K562 (cell line): Measurements from ENCODE around the gene POLR3GL. TPM values are rescaled to one million over a fixed set of nuclear protein-coding genes. Genes with fewer than 3 reads are reported as not detected.

Experiments used
- ARID2 ChIP-seq: fragments of 450-650 bp; IDR thresholded peaks from 2 replicates; pipeline ENCODE4 v1.6.1; 2017; ENCODE audit warnings: antibody characterized with exemption, mild to moderate bottlenecking
- CBX5 ChIP-seq: IDR thresholded peaks from 2 replicates; pipeline ENCODE4 v1.6.1; 2014; ENCODE audit warnings: low read depth, borderline replicate concordance
- CREBBP ChIP-seq: IDR thresholded peaks from one replicate; pipeline ENCODE4 v1.6.1; 2012; ENCODE audit warnings: low read depth, mild to moderate bottlenecking, control low read depth, inconsistent platforms, low read length
- CSDE1 ChIP-seq, 2 experiments: fragments of 450-650 bp; IDR thresholded peaks; 2 replicates each; pipeline ENCODE4 v1.6.1; 2016; ENCODE audit warnings: mild to moderate bottlenecking in 1 of 2
- DMBX1 ChIP-seq: fragments of 250-450 bp; sonication (Bioruptor Pico); IDR thresholded peaks from 2 replicates; pipeline ENCODE4 v1.8.0; 2022; ENCODE audit warnings: inconsistent platforms, mild to moderate bottlenecking, moderate library complexity, borderline replicate concordance
- E4F1 ChIP-seq: fragments of 250-450 bp; sonication (Bioruptor Pico); IDR thresholded peaks from 2 replicates; pipeline ENCODE4 v1.5.0; 2021; ENCODE audit warnings: mild to moderate bottlenecking, borderline replicate concordance
- ERF ChIP-seq: fragments of 450-650 bp; formaldehyde crosslinking; IDR thresholded peaks from 2 replicates; pipeline ENCODE4 v1.4.0; 2020; ENCODE audit warnings: mild to moderate bottlenecking, mixed read lengths
- NFATC3 ChIP-seq: fragments of 450-650 bp; IDR thresholded peaks from 2 replicates; pipeline ENCODE4 v1.6.1; 2017; ENCODE audit warnings: mild to moderate bottlenecking
- POLR2G ChIP-seq: fragments of 200-400 bp; formaldehyde crosslinking; IDR thresholded peaks from 2 replicates; pipeline ENCODE4 v1.6.1; 2017; ENCODE audit warnings: low read depth, mild to moderate bottlenecking, antibody characterized with exemption, low read length, moderate library complexity
- REST ChIP-seq, 2 experiments: fragments of 450-650 bp; formaldehyde crosslinking in 1 of 2; IDR thresholded peaks; 2 replicates each; pipeline versions ENCODE4 v1.4.0 to v1.6.1; 2014 to 2020; ENCODE audit warnings: mild to moderate bottlenecking in 2 of 2, borderline replicate concordance in 1 of 2, low read depth in 1 of 2
- TSC22D4 ChIP-seq: fragments of 450-650 bp; IDR thresholded peaks from 2 replicates; pipeline ENCODE4 v1.6.1; 2016; ENCODE audit warnings: missing genetic modification characterization, missing biosample characterization, control low read depth
- ZBTB49 ChIP-seq: sonication (generic); formaldehyde crosslinking; IDR thresholded peaks from 2 replicates; pipeline ENCODE4 v1.8.0; 2022; ENCODE audit warnings: missing genetic modification reagents, mild to moderate bottlenecking, borderline replicate concordance
- ZEB2 ChIP-seq: fragments of 450-650 bp; IDR thresholded peaks from 2 replicates; pipeline ENCODE4 v1.6.1; 2016
- ZFX ChIP-seq: sonication (generic); formaldehyde crosslinking; IDR thresholded peaks from 2 replicates; pipeline ENCODE4 v1.8.0; 2022; ENCODE audit warnings: mild to moderate bottlenecking, missing genetic modification reagents, moderate library complexity
- ZNF134 ChIP-seq: fragments of 250-450 bp; sonication (Bioruptor Pico); conservative IDR thresholded peaks from 2 replicates; pipeline ENCODE4 v1.4.0; 2020
- polyA plus RNA-seq, 8 experiments: library from polyadenylated mRNA; depleted of rRNA in 4 of 8; stranded (reverse) in 5 of 8; unstranded in 3 of 8; fragments of >200 nt; fragmentation: Nextera tagmentation in 2 of 8; fragmentation: Illumina TruSeq in 1 of 8; extraction: Ambion mirVana in 2 of 8; extraction: Trizol in 1 of 8; gene quantifications; 2 replicates each; pipeline versions ENCODE4 v1.2.1 to v1.2.3, GENCODE V29; 2011 to 2014; ENCODE audit warnings: inconsistent platforms in 1 of 8, missing spikeins in 1 of 8
- total RNA-seq, 7 experiments: library from RNA; depleted of rRNA in 6 of 7; stranded (reverse); fragments of >200 nt in 6 of 7; fragmentation: Illumina TruSeq in 2 of 7; extraction: Trizol in 2 of 7; gene quantifications; 2 replicates each; pipeline versions ENCODE4 v1.2.1 to v1.2.3, GENCODE V29; 2011 to 2021; ENCODE audit warnings: low replicate concordance in 1 of 7

The POLR3GL gene
- total and polyA plus RNA-seq, 9 of the 15 experiments (the other 6 are each of a cell fraction or from before 2014, with no cell fraction given): 14.6 to 48.4 (median 38.2) TPM

- TF ChIP-seq ZBTB49 (CRISPR knock-in tag): no peak
- TF ChIP-seq DMBX1 (CRISPR knock-in tag): no peak
- no peak for TF ChIP-seq TSC22D4 (tag)
- TF ChIP-seq CREBBP: no peak
- TF ChIP-seq ERF (CRISPR knock-in tag): no peak
- TF ChIP-seq ARID2: no peak
- TF ChIP-seq ZEB2: no peak
- peak; percentile 58 for TF ChIP-seq ZFX (CRISPR knock-in tag)
- no peak for TF ChIP-seq CBX5
- TF ChIP-seq CSDE1 (IDR thresholded peaks at IDR 0.05): peak in 1 of 2 experiments; percentile 6; a peak in 1 of 4 replicates
- no peak for TF ChIP-seq E4F1 (CRISPR knock-in tag)
- 0 out of 2 replicates have a peak, but pooled peaks have one; percentile 55 for TF ChIP-seq ZNF134 (CRISPR knock-in tag)
- TF ChIP-seq POLR2G: peak; percentile 94
- no peak; the same call in 1 of the 2 replicates for TF ChIP-seq NFATC3
- TF ChIP-seq REST (IDR thresholded peaks at IDR 0.05; ENCODE audit: borderline replicate concordance): no peak; the same call in 1 of the 2 replicates
- TF ChIP-seq REST (CRISPR knock-in tag; IDR thresholded peaks at IDR 0.05; ENCODE audit: low read depth): no peak
Measured at GRCh38 chr1:145996433-145997015, 32.0 kb downstream of the POLR3GL start, which contains the start of gene TXNIP (continued).
